Measurements from ENCODE around the gene CLUH.

The CLUH gene, protein sequence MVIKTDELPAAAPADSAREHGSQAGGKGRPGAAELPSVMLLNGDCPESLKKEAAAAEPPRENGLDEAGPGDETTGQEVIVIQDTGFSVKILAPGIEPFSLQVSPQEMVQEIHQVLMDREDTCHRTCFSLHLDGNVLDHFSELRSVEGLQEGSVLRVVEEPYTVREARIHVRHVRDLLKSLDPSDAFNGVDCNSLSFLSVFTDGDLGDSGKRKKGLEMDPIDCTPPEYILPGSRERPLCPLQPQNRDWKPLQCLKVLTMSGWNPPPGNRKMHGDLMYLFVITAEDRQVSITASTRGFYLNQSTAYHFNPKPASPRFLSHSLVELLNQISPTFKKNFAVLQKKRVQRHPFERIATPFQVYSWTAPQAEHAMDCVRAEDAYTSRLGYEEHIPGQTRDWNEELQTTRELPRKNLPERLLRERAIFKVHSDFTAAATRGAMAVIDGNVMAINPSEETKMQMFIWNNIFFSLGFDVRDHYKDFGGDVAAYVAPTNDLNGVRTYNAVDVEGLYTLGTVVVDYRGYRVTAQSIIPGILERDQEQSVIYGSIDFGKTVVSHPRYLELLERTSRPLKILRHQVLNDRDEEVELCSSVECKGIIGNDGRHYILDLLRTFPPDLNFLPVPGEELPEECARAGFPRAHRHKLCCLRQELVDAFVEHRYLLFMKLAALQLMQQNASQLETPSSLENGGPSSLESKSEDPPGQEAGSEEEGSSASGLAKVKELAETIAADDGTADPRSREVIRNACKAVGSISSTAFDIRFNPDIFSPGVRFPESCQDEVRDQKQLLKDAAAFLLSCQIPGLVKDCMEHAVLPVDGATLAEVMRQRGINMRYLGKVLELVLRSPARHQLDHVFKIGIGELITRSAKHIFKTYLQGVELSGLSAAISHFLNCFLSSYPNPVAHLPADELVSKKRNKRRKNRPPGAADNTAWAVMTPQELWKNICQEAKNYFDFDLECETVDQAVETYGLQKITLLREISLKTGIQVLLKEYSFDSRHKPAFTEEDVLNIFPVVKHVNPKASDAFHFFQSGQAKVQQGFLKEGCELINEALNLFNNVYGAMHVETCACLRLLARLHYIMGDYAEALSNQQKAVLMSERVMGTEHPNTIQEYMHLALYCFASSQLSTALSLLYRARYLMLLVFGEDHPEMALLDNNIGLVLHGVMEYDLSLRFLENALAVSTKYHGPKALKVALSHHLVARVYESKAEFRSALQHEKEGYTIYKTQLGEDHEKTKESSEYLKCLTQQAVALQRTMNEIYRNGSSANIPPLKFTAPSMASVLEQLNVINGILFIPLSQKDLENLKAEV (N-terminal part only)

DNA sequence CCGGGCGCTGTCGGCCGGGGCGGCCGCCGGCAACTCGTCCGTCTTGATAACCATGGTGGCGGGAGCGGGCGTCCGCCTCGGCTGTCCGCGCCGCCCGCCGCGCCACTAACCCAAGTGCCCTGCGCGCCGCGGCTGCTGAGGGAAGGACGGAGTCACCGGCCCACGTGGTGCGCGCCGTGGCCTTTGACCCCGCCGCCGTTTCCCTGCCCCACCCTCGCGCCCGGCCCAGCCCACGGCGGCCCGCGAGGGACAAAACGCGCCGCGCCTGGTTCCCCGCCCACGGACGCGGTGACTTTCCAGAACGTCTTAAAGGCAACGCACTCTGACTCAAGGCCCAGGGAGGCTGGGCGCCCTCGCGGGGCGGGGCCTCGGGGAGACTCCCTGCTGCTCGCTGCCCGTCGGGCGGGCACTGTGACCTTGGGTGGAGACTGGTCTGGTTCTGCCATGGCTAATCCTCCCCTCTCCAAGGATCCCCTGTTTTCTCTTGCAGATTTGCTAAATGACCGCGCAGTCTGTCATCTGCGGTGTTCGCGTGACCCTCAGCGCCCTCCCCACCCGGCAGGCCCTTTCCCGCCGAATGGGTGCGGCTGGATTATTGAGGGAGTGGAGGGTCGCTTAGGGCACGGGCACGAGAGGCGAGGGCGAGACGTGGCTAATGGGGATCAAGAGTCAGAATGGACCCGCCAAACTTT lies at the start of gene CLUH:
CLUH (minus strand) TSS at position 157 of the 692 bp plus-strand sequence; CDS start at position 54, 103 bp downstream.
- peak; percentile 97 for DNase-seq

DNA sequence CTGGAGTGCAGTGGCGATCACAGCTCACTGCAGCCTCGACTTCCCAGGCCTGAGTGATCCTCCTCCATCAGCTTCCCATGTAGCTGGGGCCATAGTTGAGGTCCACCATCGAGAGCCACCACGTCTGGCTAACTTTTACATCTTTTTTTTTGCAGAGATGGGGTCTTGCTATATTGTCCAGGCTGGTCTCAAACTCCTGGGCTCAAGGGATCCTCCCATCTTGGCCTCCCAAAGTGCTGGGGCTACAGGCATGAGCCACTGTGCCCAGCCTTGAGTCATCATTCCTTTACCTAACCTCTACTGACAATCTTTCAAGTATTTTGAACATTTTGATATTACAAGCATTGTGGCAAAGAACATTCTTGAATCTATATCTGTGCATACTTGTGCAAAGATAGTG lies 47.3 kb upstream of the CLUH start:
- DNase-seq = no peak

DNA sequence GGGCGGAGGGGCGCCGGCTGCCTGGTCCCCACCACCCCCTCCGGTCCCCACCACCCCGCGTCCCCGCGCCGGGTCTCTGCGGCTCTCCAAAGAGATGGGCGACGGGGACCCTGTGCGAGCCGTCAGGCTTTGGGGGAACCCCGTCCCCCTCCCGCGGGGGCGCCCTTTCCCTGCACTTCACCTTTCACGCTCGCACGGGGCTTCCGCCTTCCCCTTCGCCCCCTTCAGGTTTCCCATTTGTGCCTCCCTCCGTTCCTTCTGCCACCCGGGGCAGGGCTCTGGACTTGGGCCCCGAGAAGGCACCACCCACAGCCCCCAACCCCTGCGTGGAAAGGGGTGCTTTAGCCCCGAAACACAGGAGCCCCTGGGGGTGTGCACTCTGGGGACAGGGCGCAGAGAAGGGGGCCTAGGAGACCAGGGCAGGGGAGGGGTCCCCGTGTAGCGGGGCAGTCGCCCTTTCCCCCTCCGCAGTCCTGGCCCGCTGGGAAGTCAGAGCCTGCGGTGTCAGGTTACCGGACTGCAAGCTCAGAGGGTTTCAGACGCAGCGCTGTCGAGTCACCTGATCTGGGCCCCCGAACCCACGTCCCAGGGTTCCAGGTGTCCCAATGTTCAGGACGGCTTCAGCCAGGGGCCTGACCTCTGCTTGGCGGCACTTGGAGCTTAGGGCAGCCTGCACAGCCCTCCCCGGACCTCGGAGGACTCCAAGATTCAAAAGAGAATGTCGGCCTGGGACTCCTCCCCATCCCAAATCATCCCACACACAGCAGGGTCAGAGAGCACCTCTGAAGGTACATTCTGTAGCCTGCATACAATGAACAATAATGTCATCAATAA lies 44.5 kb upstream of the CLUH start:
- no peak for DNase-seq

DNA sequence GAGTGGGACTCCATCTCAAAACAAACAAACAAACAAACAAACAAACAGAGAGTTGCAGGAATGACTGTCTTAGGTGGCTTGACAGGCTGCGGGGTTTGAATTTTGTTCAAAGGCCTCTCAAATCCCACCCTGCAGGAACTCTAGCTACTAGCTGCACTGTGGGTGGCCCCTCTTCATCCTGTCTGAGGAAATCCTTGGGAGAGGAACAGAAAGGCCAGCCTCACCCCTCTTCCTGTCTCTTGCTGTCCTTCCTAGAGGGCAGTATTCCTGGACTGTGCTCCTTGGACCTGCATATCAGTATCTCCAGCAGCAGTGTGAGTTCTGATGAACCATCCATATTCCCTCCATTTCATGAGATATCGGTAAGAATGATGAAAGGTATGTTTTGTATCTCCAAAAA lies 39.9 kb upstream of the CLUH start:
- DNase-seq = no peak

DNA sequence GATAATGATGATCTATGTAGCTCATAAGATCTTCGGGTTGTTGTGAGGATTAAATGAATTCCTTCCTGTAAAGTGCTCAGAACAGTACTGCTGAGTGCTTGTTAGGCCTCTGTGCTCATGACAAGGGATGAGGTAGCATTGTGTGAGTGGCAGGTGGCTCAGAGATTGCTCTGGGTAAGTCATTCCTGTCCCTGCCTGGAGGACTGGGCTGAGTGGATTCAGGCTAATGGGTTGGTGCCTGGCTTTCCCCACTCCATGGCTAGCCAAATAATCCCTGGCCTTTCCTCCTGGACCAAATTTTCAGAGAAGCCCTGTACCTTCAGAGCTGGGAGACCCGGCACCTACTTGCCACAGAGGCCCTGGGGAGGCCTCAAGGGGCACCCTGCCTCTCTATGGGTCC lies 39.2 kb upstream of the CLUH start:
- no peak for DNase-seq

DNA sequence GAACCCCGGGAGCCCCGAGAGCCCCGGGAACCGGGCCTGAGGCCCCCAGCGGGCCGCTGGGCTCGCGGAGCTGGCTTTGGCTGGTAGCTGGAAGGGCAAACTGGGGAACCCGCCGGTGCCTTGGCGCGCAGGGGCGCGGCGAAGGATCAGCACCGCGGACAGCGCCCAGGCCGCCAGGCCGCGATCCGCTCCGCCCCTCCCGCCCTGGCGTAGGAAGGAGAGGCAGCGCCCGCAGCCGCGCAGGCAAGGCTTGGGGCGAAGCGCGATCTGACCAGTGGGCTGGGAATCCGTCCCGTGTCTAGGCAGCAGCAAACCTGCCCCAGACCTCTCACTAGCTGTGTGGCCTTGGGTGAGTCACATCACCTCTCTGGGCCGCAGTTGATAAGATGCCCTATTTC lies 38.2 kb upstream of the CLUH start:
- peak; percentile 77 for DNase-seq

DNA sequence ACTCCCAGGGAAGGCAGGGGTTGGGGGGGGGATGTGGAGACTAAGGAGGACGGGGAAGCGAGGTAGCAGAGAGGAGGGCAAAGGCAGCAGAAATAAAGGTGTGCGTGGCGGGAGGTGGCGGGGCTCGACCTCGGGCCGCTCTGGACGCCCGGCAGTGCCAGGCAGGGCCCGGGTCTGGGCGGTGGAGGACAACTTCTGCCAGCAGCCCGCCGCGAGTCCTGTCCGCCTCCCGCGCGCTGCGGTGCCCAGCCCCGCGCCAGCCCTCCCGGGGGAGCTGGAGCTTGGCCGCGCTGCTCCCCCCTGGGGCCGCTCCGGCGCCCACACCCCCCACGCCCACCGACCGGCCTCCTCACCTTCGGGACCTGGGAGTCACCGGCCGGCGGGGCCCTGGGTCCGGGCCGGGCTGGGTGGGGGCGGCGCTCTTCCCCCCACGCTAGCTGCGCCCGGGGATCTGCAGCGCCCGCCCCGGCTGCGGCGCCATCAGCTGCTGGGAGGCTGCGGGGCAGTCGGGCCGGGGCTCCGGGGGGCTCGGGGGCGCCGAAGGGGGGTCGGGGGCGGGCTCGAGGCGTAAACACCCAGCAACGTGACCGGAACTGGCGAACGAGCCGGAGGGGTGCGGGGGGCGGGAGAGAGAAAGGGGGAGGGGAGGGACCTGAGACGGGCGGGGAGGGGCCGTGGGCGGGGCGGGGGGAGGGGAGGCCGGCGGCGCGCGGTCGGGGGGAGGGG lies 37.7 kb upstream of the CLUH start, which contains the start of gene CCDC92B:
CCDC92B (minus strand) TSS at position 595 of the 726 bp plus-strand sequence. CDS start 14,507 bp downstream, outside the sequence.
- DNase-seq = no peak

DNA sequence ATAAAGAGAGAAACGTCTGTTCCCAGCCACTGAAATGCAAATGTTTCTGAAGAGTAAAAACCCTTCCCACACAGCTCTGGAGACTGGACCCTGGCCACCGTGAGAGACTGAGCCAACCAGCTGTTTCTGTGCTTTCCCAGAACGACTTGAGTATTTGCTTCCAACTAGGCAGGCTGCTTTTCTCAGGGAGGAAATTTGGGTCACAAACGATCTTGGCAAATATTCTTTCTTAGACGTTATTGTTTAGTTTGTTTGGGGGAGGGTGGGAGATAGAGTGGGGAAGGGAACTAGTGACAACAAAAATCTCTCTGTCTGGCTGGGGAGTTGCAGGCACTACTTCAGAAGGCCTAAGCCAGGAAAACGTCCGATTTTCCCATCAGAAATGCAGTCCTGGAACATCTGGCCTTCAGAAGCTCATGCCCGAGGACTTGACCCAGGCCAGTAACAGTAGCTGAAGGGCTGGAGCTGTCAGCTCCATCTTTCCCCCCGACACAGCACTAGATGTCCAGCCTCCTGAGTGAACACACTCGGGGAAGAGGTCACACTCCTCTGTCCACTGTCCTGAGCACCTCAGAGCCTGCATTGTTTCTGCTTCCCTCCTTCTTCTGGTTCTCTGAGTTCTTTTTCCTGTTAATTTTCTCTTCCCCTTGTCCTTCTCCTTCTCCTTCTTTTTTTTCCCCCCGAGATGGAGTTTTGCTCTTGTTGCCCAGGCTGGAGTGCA lies 33.9 kb upstream of the CLUH start:
- DNase-seq = no peak

DNA sequence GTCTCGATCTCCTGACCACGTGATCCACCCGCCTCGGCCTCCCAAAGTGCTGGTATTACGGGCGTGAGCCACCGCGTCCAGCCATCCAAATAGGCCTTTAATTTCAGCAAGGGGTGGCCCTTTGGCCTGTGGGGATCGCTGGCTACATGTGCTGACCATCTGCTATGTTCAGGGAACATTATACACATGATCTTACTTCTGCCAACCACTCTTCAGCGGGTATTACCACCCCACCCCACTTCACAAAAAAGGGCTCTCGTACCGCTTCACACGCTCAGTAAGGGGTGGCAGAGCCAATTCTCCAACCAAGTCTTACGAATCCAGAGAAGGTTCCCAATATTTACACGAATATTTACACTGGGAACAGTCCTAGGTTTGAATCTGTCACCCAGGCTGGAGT lies 26.1 kb upstream of the CLUH start:
- no peak for DNase-seq

DNA sequence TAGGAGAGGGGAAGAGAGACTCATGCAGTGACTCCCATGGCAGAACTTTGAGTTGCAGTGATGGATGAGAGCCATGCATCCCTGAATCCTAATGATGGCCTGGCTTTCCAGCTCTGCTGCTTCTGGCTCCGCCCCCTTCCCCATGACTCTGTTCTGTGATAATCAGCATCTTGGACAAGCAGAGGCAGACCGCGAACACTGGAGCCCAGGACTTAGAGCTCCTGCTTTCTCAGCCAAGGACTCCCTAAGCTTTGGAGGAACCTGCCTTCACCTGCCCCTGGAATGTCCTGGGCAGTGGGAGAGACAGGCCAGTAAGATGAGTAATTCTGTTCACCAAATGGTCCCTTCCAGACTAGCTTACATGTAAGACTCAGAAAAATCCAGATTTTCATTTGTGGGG lies 25.4 kb upstream of the CLUH start:
- DNase-seq = no peak

DNA sequence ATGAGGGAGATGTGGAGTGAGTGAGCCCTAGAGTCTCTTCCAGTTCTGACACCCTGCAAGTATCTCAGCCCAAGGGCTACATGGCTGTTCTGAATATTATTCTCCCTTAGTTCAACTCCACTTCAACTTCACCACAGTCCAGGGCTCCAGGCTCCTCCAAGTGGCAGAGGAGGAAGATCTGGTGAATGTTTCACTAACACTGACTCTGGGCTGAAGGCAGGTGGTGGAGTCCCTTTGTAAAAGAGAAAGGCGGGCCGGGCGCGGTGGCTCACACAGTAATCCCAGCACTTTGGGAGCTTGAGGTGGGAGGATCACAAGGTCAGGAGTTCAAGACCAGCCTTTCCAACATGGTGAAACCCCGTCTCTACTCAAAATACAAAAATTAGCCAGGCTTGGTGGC lies 24.3 kb upstream of the CLUH start:
- no peak for DNase-seq

DNA sequence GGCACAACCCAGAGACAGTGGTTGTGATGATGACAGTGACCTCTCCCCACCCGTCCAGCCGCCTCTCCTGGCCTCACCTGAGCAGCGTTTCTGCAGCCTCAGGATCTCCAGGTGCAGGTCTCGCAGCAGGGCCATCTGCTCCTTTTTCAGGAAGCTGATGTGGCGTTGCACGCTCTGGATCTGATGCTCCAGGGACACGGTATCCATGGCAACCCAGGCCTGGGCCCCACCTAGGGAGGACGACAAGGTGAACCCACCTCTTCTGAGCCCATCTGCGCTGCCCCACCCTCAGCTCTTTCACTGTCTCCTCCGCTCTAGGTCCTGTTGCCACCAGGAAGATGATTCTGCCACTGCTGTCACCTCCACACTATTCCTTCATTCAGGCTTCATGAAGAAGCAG lies 23.4 kb upstream of the CLUH start:
- no peak for DNase-seq

DNA sequence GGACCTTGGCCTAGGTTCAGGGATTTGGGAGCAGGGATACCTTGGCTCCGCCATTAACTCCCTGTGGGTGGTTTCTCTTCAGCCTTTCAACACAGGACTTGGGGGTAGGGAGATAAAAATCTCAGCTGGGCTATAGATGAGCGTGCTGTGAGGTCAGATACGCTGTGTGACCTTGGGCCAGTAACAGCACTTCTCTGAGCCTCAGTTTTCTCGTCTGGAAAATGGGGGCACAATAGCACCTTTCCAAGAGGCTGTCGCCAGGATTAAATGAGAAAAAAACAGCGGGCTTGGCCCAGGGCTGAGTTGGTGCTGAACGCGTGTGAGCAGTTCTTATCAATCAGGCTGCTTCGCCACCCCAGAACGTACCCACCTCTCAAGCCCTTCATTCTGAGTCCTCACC lies 20.2 kb upstream of the CLUH start:
- no peak for DNase-seq

DNA sequence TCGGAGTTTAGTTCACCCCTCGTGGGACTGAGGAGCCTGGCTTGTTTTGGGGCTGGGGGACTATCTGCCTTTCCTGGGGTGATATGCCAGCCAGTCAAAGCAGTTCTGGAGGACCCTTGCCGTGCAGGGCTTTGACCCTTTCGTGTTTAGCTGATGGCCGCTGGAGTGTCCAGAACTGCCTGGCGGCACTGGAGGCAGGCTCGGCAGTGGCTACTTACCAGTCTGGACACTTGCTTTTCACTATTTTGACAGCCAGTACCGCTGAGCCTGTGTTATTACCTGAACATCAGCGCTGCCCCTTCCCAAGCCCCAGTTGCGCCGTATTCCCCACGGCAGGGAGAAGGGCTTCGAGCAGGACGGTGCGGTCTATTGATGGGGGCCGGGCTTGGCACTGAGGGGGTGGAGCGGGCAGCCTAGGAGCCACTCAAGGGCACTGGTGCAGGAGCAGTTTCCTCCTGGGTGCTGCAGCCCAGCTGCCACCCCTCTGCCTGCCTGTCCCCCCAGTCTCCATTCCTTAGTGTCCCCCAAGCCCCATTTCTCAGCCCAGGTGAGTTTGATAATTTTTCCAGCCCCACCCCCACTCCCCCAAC lies 19.3 kb upstream of the CLUH start:
- DNase-seq = no peak

DNA sequence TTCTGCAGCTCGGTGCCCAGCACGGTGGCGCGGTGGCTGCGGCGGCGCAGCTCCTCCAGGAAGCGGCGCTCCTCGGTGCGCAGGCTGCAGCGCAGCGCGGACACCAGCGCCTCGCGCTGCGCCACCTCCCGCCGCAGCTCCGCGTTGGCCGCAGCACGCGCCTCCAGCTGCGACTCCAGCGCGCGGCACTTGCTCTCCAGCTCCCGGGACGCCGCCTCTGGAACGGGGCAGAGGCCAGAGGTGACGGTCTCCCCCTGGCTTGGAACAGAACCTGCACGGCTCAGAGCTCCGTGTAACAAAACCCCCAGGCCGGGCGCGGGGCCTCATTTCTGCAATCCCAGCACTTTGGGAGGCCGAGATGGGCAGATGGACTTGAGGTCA lies 13.2 kb upstream of the CLUH start:
- DNase-seq = peak; percentile 59

DNA sequence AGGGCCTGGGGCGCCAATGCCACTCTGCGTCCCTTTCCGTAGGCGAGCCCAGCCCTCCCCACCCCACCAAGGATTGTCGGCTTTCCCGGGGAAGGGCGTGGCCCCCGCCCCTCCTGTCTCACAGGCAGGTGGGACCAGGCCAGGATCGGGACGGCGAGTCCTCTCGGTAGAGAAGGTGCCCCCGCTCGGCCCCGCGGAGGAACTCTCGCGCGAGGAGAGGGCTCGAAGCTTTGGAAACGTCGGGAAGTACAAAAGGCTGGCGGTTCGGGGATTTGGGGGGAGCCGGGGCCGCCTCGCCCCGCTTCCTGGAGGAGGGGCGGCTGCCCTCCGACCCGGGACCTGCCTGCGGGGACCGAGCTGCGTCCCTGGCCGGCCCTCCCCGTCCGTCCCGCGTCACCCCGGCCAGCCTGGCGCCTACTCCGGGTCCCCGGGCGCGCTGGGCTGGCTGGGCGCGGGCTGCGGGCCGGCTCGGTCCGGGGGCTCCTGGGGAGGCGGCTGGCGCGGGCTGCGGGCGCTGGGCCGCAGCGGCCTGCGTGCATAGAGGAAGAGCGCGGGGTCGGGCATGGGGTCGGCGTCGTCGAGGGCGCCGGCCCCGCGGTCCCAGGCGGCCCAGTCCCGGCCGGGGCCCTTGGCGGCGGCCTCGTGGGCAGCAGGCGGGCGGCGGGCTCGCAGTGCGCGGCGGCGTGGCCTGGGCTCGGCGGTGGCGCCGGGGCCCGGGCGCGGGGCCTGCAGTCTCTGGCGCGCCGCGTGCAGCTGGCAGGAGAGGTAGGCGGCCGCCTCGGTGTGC lies 12.6 kb upstream of the CLUH start:
- no peak for DNase-seq

DNA sequence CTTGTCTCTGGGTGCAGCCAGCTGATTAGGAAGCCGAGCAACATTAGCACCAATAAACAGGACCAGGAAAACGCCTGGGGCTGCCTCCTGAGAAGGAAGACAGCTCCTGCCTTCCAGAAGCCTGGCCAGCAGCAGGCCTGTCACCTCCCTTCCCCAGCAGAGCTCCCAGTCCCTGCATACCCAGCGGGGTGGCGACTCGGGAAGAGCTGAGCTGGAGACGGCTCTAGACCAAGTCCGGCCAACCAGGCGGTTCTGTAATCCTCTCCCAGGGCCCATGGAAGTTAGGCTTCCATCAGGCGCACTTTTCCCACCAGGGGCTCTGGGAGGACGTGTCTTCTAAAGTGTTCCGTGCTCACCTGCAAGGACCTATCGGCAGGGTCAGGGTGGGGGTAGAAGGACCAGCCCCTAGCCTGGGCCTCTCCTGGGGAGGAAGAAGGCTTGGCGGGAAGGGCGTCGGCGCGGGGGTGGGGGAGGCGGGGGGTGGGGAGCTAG lies 12.0 kb upstream of the CLUH start:
- DNase-seq = no peak

DNA sequence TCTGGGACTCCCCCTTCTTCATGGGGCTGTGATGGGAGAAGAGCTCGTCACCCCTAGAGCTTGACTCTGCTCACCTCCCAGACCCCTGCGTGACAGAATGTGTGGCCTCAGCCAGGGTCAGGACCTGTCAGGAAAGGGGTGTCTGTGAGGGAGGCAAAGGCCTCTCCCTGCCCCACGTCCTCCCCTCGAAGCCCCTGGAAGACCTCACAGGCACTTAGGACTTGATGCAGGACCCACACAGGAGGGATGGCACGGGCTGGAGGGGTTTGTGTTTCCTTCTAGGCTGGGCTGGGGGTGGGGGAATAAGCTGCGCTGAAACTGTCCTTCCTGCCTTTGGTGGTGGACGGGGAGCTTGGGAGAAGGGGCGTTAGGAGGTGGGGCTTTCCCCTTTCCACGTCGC lies 11.0 kb upstream of the CLUH start:
- no peak for DNase-seq

DNA sequence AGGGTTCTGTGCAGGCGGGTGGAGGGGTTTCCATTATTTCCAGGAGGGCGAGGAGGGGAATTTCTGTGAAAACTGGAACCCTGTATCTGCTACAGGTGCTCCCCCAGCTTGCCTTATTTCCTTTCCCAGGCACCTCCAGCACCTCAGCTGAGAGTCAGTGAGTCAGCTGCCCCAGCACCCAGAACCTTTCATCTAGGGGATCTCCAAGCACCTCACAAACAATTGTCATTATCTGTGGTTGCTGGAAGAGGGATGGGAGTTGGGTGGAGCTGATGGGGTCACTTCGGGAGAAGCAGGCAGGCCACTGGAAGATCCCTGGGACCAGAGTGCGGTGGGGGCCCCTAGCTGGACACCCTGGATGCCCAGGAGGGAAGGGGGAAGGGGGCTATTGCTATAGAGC lies 10.0 kb upstream of the CLUH start:
- DNase-seq = no peak

All from CD4-positive, alpha-beta T cell treated with Interleukin-17A for 4 hours (primary cell).